ENCODE measurements around the gene ELOVL3. TPM values are rescaled to one million over a fixed set of nuclear protein-coding genes. Genes with fewer than 3 reads are reported as not detected.
A peak's percentile ranks its signal among the peaks of the same experiment; 100 is the strongest.

Gene ELOVL3
- total and polyA plus RNA-seq, 2 of the 13 experiments (the other 11 are each of a cell fraction or from before 2014, with no cell fraction given) = 0.58 to 0.69 TPM

GRCh38 chr10:102245082-102245931 lies 19.2 kb downstream of the ELOVL3 start, which contains the start of gene GBF1 (continued):
- TF ChIP-seq SIN3B (IDR thresholded peaks at IDR 0.05; ENCODE audit: low read length) = no peak; the same call in 1 of the 2 replicates
- peak; percentile 95 for TF ChIP-seq PBX2 (CRISPR knock-in tag; IDR thresholded peaks at IDR 0.05)
- peak; percentile 64; the same call in 1 of the 2 replicates for TF ChIP-seq PITX1 (CRISPR knock-in tag; IDR thresholded peaks at IDR 0.05)
- no peak for TF ChIP-seq ZNF264 (CRISPR knock-in tag; IDR thresholded peaks at IDR 0.05)
- TF ChIP-seq ZNF276 (CRISPR knock-in tag; IDR thresholded peaks at IDR 0.05; ENCODE audit: low read depth) = no peak
- peak; percentile 90 for TF ChIP-seq ZNF605 (CRISPR knock-in tag; IDR thresholded peaks at IDR 0.05)
- no peak for TF ChIP-seq IRF1 (CRISPR knock-in tag; IDR thresholded peaks at IDR 0.05; ENCODE audit: low read depth)
- peak; percentile 26; the same call in 1 of the 2 replicates for TF ChIP-seq ZNF788 (CRISPR knock-in tag; IDR thresholded peaks at IDR 0.05; ENCODE audit: borderline replicate concordance)
- 0 out of 2 replicates have a peak, but pooled peaks have one; percentile 18 for TF ChIP-seq IRF2 (CRISPR knock-in tag; IDR thresholded peaks at IDR 0.05)
- no peak for TF ChIP-seq BATF2 (CRISPR knock-in tag; IDR thresholded peaks at IDR 0.05)
- TF ChIP-seq ZNF446 (CRISPR knock-in tag; IDR thresholded peaks at IDR 0.05) = no peak
- TF ChIP-seq PHF20 (CRISPR knock-in tag; IDR thresholded peaks at IDR 0.05) = peak; percentile 86
- peak; percentile 97 for TF ChIP-seq ARID4A (CRISPR knock-in tag; IDR thresholded peaks at IDR 0.05; ENCODE audit: borderline replicate concordance)
- TF ChIP-seq GRHL1 (CRISPR knock-in tag; conservative IDR thresholded peaks at IDR 0.05) = no peak
- no peak for TF ChIP-seq FIP1L1 (IDR thresholded peaks at IDR 0.05; ENCODE audit: borderline replicate concordance, insufficient read depth, low read depth, low read length)

Data from HepG2 (cell line).